Thoracic aorta (tissue), 2 donors: ENCODE measurements around the gene DGKZ. TPM values are rescaled to one million over a fixed set of nuclear protein-coding genes. Genes with fewer than 3 reads are reported as not detected.

ENCODE experiments used
- ATAC-seq: fragments of 150-250 bp; one replicate; pipeline ENCODE4 v1.8.0; 2017; ENCODE audit warnings: low read depth; ENCODE audit not compliant: insufficient number of reproducible peaks, low FRiP score
- DNase-seq: peaks from one replicate; pipeline ENCODE4 v3.0.0-alpha.2; 2020; ENCODE audit warnings: low spot score
- H3K27ac ChIP-seq, 2 donors: fragments of 200-600 bp; sonication (generic); 1 replicate in 1 of 2; 2 replicates in 1 of 2; pipeline ENCODE4 v1.5.1; 2016; ENCODE audit warnings: mild to moderate bottlenecking in 2 of 2, moderate library complexity in 2 of 2
- H3K27me3 ChIP-seq: fragments of 200-600 bp; sonication (generic); replicated peaks from 2 replicates; pipeline ENCODE4 v1.6.0; 2016; ENCODE audit warnings: mild to moderate bottlenecking; ENCODE audit not compliant: insufficient read depth
- H3K36me3 ChIP-seq: fragments of 200-600 bp; sonication (generic); one replicate; pipeline ENCODE4 v1.5.1; 2016
- H3K4me1 ChIP-seq, 2 donors: fragments of 200-600 bp; sonication (generic); 1 replicate in 1 of 2; 2 replicates in 1 of 2; pipeline versions ENCODE4 v1.5.1 to v1.6.0; 2016; ENCODE audit warnings: low read depth in 2 of 2, mild to moderate bottlenecking in 1 of 2; ENCODE audit not compliant: control insufficient read depth in 1 of 2
- H3K4me3 ChIP-seq: fragments of 200-600 bp; sonication (generic); 2 replicates; pipeline ENCODE4 v1.5.1; 2016; ENCODE audit warnings: mild to moderate bottlenecking
- H3K9me3 ChIP-seq: fragments of 200-600 bp; sonication (generic); 2 replicates; pipeline ENCODE4 v1.5.1; 2016
- total RNA-seq, 2 donors: library from RNA; depleted of rRNA; stranded (reverse); fragments of >200 nt; gene quantifications; one replicate each; pipeline versions ENCODE4 v1.1.0 to v1.2.3, GENCODE V29; 2016
- TF ChIP-seq, protein P1 (sequence below): fragments of 200-600 bp; sonication (generic); IDR thresholded peaks from one replicate; pipeline ENCODE4 v1.5.1; 2019; ENCODE audit warnings: antibody characterized with exemption

DGKZ gene, protein sequence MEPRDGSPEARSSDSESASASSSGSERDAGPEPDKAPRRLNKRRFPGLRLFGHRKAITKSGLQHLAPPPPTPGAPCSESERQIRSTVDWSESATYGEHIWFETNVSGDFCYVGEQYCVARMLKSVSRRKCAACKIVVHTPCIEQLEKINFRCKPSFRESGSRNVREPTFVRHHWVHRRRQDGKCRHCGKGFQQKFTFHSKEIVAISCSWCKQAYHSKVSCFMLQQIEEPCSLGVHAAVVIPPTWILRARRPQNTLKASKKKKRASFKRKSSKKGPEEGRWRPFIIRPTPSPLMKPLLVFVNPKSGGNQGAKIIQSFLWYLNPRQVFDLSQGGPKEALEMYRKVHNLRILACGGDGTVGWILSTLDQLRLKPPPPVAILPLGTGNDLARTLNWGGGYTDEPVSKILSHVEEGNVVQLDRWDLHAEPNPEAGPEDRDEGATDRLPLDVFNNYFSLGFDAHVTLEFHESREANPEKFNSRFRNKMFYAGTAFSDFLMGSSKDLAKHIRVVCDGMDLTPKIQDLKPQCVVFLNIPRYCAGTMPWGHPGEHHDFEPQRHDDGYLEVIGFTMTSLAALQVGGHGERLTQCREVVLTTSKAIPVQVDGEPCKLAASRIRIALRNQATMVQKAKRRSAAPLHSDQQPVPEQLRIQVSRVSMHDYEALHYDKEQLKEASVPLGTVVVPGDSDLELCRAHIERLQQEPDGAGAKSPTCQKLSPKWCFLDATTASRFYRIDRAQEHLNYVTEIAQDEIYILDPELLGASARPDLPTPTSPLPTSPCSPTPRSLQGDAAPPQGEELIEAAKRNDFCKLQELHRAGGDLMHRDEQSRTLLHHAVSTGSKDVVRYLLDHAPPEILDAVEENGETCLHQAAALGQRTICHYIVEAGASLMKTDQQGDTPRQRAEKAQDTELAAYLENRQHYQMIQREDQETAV
- 10 to 100 TPM; 40.6 to 68.2 TPM for total RNA-seq

DNA sequence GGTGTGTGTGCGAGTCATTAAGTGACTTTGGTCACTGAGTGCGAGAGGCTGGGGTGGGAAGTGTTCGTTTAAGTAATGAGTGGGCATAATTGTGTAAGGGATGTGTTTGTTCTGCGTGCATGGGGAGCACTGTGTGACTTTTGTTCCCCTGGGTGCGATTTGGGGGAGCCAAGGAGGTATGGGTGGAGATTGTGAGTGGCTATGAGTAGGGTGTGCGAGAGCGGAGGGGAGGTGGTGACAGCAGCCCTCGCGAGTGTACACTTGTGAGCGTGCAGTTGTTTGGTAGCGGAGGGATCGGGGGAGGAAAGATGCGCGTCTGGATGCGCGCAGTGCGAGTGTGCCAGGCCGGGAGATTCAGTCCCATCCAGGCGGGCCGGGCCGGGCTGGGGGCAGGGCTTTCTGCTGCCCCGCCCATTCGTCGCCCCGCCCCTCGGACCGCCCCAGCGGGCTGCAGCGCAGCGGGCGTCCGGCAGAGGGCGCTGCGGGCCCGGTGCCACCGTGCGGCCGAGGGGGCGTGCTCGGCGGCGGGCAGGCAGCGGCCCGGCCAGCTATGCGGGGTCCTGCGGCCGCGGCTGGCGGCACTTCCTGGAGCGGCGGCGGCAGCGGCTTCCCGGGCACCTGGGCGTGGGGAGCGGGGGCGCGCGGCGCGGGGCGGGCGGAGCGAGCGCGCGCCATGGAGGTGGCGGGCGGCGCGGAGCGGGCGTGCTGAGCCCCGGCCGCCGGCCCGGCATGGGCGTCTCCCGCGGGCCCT, at the start of gene DGKZ:
Gene DGKZ (plus strand): TSS at position 578 of the 751 bp plus-strand sequence. CDS start 197 bp downstream, outside the sequence.
- TF ChIP-seq, protein P1, sequence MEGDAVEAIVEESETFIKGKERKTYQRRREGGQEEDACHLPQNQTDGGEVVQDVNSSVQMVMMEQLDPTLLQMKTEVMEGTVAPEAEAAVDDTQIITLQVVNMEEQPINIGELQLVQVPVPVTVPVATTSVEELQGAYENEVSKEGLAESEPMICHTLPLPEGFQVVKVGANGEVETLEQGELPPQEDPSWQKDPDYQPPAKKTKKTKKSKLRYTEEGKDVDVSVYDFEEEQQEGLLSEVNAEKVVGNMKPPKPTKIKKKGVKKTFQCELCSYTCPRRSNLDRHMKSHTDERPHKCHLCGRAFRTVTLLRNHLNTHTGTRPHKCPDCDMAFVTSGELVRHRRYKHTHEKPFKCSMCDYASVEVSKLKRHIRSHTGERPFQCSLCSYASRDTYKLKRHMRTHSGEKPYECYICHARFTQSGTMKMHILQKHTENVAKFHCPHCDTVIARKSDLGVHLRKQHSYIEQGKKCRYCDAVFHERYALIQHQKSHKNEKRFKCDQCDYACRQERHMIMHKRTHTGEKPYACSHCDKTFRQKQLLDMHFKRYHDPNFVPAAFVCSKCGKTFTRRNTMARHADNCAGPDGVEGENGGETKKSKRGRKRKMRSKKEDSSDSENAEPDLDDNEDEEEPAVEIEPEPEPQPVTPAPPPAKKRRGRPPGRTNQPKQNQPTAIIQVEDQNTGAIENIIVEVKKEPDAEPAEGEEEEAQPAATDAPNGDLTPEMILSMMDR = peak; percentile 68
- no peaks in the 10 kb centered on the region for H3K9me3 ChIP-seq
- DNase-seq = no peak
- H3K4me1 ChIP-seq = peaks cover 13 to 21% of the 10 kb centered on the region in 2 donors
- no peak within 1 kb of the TSS for H3K27ac ChIP-seq
- ATAC-seq = peak; percentile 91
- no peaks in the 10 kb centered on the region for H3K36me3 ChIP-seq
- H3K4me3 ChIP-seq = peak within 1 kb of the TSS; percentile 93
- no peaks in the 10 kb centered on the region for H3K27me3 ChIP-seq

- Histone ChIP-seq H3K36me3 (no peaks in the 10 kb centered on the region), H3K4me3 (no peak overlapping the region), H3K27ac (no peak overlapping the region), H3K4me1 (peaks cover 11 to 22% of the 10 kb centered on the region in 2 donors), H3K9me3 (no peaks in the 10 kb centered on the region), H3K27me3 (no peaks in the 10 kb centered on the region)
- ATAC-seq (no peak), DNase-seq (no peak)
- TF ChIP-seq, protein P1 = no peak
Measured at GRCh38 chr11:46298699-46299433, 48.4 kb upstream of the DGKZ start.

- TF ChIP-seq, protein P1 = no peak
- Histone ChIP-seq H3K36me3 (no peaks in the 10 kb centered on the region), H3K9me3 (no peaks in the 10 kb centered on the region), H3K4me1 (peaks cover 11 to 22% of the 10 kb centered on the region in 2 donors), H3K27ac (no peak overlapping the region), H3K4me3 (no peak overlapping the region), H3K27me3 (no peaks in the 10 kb centered on the region)
- DNase-seq (no peak), ATAC-seq (no peak)
Measured at GRCh38 chr11:46299451-46299961, 47.8 kb upstream of the DGKZ start.

GRCh38 chr11:46300270-46300669, 47.0 kb upstream of the DGKZ start:
- TF ChIP-seq, protein P1 = no peak
- no peaks in the 10 kb centered on the region for H3K27me3 ChIP-seq
- no peak for ATAC-seq
- H3K4me1 ChIP-seq = peaks cover 11 to 15% of the 10 kb centered on the region in 2 donors
- no peak overlapping the region for H3K4me3 ChIP-seq
- no peaks in the 10 kb centered on the region for H3K9me3 ChIP-seq
- no peak overlapping the region for H3K27ac ChIP-seq
- no peak for DNase-seq
- H3K36me3 ChIP-seq = no peaks in the 10 kb centered on the region
